Stimulated activated CD8-positive, alpha-beta memory T cell treated with anti-CD3 and anti-CD28 coated beads, Interleukin-15, amount 100 ng/mL, for 1 hour (primary cell): ENCODE measurements around the gene GPD1L.
"Not testable (repeated sequence)": the region's sequence is repeated elsewhere in the genome, so short reads cannot be mapped to it uniquely, and the experiment has no call there.

Experiments used
- DNase-seq: peaks from one replicate; pipeline ENCODE4 v3.0.0-alpha.2; 2020; ENCODE audit warnings: low read depth

The GPD1L gene

DNA sequence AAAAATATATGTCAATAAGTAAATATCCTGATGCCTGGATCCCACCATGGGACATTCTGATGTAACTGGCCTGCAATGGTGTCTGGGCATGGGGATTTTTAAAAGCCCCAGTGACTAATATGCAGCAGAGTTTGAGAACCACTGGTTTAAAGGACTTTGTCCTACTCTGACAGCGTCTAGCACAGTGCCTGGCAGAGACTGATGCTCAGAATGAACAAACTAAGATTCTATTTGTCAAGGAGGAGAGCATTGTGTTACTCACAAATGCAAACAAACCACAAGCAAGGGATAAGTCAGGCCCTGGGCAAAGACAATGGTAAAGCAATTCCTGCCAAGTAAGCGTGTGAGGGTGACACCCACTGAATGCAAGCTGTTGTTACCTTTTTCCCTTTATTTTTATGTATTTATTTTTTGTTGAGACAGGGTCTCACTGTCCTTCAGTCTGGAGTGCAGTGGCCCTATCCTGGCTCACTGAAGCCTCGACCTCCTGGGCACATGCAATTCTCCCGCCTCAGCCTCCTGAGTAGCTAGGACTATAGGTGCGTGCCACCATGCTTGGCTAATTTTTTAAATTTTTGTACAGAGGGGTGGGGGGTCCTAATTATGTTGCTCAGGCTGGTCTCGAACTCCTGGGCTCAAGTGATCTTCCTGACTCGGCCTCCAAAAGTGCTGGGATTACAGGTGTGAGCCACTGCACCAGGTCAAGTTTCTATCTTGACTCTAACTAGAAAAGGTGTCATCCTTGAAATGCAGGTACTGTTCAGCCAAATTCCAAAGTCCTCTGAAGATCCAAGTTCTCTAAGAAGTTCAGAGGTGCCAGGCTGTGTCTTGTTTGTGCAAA is 909 bp upstream of the GPD1L start:
- DNase-seq: no peak

GRCh38 chr3:32106929-32107362 is 526 bp downstream of the GPD1L start:
- no peak for DNase-seq

DNA sequence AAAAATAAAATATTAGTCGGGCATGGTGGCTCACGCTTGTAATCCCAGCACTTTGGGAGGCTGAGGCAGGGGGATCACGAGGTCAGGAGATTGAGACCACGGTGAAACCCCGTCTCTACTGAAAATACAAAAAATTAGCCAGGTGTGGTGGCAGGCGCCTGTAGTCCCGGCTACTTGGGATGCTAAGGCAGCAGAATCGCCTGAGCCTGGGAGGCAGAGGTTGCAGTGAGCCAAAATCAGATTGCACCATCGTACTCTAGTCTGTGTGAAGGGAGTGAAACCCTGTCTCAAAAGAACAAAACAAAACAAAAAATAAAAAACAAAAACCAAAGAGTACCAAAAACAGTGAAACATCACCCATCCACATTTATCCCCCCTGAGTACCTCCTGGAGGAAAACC is 1.8 kb downstream of the GPD1L start:
- not testable (repeated sequence) for DNase-seq

DNA sequence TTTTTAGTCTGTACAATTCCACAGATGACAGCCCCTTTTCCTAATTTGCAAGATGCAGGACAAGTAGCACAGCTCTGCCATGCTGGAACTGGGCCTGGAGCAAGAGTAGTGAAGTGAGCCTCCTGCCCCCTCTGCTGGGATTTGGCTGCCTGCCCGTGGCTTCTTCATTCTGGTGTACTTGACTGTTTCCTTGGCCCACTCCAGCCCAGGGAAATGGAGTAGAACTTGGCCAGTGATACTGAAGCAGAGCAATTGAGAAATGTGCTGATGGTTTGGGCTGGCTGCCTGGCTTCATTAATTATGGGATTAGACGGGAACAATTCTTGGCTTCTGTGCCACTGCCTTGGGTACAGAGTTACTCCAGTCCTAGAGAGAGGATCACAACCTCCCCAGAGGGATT is 2.8 kb downstream of the GPD1L start:
- no peak for DNase-seq

GRCh38 chr3:32110233-32110760 is 3.9 kb downstream of the GPD1L start:
- DNase-seq: no peak

DNA sequence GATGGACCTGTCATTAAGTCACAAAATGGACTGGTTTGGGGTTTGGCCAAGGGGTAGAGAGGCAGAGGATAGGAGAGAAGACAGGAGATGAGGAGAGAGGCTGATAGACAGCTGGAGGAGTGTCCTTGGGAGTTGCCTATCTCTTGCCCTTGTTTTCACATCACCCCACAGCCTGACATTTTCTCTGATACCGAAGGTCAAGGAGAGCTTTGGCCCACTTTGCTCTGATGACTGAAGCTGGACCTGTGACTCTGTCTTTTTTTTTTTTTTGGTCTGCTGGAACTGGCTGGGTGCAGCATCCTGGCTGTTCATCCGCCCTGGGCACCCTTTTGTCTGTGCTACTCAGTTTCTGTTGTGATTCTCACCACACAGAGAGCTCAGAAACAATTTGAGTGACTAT is 5.1 kb downstream of the GPD1L start:
- no peak for DNase-seq

DNA sequence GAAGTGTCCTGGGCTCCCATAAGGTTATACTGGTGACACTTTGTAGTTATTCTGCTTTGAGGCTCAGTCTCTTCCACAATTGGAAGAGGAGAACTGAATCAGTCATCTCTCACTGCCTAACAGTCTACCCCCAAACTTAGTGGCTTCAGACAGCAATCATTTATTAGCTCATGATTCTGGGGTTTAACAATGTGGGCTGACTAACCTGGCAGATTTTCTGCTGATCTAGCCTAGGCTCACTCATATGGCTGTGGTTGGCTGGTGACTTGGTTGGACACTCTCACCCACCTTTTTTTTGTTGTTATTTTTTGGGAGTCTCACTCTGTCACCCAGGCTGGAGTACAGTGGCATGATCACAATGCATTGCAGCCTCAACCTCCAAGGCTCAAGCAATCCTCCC is 7.1 kb downstream of the GPD1L start:
- DNase-seq: no peak

- no peak for DNase-seq
Measured at GRCh38 chr3:32113981-32114545, 7.6 kb downstream of the GPD1L start.

GRCh38 chr3:32114546-32115386 is 8.3 kb downstream of the GPD1L start:
- peak; percentile 35 for DNase-seq

- no peak for DNase-seq
Measured at GRCh38 chr3:32117320-32117719, 10.9 kb downstream of the GPD1L start.

- no peak for DNase-seq
Measured at GRCh38 chr3:32118215-32118614, 11.8 kb downstream of the GPD1L start.

- no peak for DNase-seq
Measured at GRCh38 chr3:32120471-32120870, 14.1 kb downstream of the GPD1L start.

- DNase-seq: no peak
Measured at GRCh38 chr3:32121137-32121536, 14.7 kb downstream of the GPD1L start.

DNA sequence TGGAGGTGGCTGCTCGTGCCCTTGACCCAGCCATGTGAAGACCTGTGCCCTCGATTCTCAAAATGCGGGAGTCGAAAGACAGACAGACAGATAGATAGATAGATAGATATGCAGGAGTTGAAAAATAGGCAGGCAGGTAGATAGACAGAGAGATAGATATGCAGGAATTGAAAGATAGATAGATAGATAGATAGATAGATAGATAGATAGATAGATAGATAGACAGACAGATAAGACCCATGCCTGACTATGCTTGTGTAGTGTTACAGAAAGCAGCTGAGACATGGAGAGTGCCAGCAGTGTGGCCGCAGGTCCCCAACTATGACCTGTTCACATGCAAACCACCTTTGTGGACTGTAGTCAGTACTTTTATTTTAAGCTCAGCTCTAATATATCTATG is 17.2 kb downstream of the GPD1L start:
- no peak for DNase-seq

DNA sequence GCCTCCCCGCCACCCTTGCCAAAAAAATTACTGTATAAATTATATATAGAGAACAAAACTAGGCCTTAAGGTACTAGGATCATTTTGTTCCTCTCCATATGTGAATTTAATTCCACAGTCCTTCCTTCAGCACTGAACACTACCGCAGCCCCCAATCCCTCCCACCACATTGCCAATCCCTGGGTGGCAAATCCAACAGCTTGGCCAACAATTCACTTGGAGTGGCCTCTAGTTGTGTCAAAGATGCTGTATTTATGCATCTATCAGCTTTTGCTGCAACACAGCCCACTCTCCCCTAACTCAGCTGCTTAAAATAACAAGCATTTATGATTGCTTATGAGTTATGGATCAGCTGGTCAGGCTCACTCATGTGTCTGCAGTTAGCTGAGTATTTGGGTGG is 18.6 kb downstream of the GPD1L start:
- no peak for DNase-seq

- no peak for DNase-seq
Measured at GRCh38 chr3:32126305-32127015, 20.0 kb downstream of the GPD1L start.

- DNase-seq: no peak
Measured at GRCh38 chr3:32127219-32127826, 20.9 kb downstream of the GPD1L start.

DNA sequence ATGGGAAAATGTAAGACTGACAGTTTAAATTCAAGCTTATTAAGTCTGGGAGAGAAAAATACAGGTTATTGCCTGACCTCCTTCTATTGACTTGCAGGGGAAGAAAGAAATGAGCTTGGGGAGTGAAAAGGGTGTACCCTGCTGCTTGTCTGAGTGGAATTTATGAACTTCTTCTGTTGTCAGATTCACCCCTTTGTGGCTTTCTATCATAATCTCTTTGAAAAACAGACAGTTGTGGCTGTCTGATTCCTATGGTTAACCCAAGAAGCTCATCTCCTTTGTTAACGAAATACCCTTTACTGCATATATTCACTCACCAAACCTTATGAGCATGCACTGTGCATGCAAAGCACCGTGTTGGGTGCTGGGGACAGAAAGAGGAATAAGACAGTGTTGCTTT is 22.5 kb downstream of the GPD1L start:
- DNase-seq: no peak

DNA sequence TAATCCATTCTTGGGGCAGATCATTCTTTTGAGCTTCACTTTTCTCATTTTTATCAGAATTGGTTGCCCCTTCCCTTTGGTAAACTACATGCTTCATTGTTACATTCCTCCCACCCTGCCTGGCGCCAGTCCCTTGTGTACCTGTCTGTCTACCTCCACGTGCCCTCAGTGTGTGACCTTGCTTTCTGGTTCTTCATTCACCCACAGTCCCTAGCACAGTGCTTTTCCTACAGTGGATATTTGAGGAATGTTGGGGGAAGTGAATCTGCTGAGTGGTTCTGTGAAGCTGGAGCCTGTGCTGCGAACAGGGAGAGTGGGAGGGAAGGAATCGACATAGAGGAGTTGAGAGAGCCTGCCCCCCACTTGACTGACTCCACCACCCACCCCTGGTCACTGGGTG is 23.4 kb downstream of the GPD1L start:
- DNase-seq: no peak

- DNase-seq: no peak
Measured at GRCh38 chr3:32132121-32132520, 25.7 kb downstream of the GPD1L start.

GRCh38 chr3:32132706-32133105 is 26.3 kb downstream of the GPD1L start:
- no peak for DNase-seq

- DNase-seq: no peak
Measured at GRCh38 chr3:32136703-32137102, 30.3 kb downstream of the GPD1L start.
